ENCODE data around the gene MEP1B.
"Not testable (repeated sequence)": the region's sequence is repeated elsewhere in the genome, so short reads cannot be mapped to it uniquely, and the experiment has no call there.

MEP1B gene

DNA sequence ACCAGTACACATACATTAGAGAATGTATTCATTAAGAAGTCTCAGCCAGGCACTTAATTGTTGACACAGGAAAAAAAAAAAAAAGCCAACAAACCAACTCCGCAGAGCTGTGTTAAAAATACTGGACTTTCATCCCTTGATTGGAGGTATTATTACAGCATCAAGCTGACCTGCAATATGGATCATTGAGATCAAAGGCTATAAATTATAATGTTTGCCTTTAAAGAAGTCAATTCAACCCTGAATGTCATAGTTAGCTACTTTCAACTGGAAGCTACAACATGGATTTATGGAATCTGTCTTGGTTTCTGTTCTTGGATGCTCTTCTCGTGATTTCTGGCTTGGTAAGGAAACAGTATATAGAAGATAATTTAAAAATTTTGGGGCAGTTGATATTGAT, at the start of gene MEP1B:
MEP1B (plus strand) TSS at position 250 of the 400 bp plus-strand sequence; CDS start at position 282, 32 bp downstream.
- no peak for DNase-seq

DNA sequence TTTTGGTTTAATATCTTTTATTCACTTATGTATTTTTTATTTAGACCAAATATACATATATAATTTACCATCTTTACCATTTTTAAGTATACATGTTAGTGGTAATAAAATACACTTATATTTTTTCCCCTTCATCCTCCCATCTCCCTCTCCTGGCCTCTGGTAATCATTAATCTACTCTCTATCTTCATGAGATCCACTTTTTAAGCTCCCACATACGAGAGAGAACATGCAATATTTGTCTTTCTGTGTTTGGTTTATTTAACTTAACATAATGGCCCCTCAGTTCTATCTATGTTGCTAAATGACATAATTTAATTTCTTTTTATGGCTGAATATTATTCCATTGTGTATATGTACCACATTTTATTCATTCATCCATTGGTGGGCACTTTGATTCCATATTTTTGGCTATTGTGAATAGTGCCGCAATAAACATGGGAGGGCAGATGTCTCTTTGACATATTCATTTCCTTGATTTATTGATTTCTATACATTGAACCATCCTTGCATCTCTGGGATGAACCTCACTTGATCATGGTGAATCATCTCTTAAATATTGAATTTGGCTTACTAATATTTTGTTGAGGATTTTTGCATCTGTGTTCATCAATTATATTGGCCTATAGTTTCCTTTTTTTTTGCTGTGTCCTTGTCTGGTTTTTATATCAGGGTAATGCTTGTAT, 41.5 kb upstream of the MEP1B start:
- DNase-seq: no peak

DNA sequence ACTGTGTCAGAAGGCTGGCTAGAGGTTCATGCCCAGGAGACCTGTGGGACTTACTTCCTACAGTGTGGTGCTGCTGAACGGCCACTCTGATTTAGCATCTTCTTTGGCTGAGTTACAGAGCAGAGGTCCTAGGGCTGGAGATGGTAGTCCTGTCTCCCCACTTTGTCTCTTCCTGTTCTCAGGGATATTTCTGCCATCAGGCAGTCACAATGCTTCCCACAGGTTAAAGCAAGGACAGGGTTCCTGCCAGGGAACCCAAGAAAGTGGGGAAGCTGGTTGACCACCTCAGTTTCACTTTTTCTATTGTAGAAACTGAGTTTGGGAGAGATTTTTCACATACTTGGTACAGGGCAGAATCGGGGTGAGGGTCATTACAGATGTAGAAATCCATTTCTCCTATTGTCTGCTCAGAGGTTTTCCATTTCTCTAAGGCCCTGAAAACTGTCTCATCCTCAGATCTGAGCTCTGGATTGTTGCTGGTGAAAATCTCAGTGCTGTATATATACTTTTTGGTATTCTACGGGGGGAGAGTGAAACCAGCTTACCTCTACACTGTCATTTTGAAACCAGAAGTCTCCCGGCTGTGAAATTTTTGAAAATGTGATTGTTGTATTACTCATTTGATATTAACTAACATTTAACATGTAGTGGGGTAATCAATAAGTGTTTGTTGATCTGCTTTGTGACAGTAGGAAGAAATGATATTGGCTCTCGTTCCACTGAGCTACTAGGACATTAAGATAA, 37.0 kb upstream of the MEP1B start:
- no peak for DNase-seq

DNA sequence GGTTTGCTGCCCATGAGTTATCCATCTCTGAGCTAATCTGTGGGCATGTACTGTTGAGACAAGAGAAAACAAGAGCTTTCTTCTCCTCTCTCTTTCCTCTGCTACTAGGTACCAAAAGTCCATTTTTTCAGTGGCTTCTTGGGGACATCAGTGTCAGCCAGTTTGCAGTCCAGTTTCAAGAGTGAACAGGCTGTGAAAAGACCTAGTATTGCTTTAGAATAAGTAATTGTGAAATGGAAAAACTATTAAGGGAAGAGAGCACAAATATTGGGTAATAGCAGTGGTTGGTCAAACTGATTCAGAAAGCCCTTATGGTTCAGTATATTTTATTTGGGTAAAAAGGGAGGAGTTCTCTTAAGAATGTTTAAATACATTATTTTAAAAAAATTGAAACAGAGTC, 33.0 kb upstream of the MEP1B start:
- no peak for DNase-seq

DNA sequence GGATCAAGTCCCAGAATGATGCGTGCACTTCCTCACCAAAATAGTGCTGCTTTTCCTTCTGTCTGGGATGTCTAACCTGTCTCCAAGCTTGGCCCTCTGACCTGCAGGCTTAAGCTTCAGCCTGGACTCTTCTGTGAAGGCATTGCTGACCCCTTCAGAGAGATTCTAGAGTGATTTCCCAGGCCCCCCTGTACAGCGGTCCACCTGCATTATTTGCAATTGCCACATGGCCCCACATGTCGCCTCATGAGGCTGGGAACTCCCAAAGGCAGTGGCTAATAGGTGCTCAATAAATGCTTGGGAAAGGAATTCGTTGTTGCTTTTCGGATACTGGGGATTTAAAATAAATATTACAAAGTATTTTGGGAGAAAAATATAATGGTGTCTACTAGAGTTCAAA, 32.3 kb upstream of the MEP1B start:
- no peak for DNase-seq

DNA sequence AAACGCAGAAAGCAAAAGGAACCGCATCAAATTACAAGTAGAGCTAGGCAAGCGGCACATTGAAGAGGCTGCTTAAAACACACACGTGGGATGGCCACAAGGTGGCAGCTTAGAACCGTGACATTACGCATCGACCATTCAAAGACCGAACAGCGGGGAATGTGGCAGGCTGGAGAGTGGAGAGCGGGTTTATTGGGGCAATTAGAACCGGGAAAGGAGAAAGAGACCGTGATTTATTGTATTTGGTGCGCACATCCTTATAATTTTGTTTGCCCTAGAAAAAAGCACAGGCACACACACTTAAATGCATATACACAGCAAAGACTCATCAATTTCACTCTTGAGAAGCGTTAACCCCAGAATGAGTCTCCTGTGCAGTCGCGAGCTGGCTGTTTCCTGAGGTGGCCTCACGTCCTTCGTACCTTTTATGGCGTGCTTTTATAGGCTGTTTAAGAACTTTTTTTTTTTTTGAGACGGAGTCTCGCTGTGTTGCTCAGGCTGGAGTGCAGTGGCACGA, 31.7 kb upstream of the MEP1B start:
- DNase-seq: peak; percentile 65 to 75

DNA sequence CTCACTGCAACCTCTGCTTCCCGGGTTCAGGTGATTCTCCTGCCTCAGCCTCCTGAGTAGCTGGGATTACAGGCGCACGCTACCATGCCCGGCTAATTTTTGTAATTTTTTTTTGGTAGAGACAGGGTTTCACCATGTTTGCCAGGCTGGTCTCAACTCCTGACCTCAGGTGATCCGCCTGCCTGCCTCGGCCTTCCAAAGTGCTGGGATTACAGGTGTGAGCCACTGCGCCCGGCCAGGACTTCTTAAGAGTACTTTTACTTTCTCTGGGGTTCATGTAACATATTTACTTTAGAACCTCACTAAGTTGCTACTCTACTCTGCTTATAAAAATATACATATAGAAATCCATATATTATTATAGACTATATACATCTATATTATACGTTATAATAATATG, 31.2 kb upstream of the MEP1B start:
- not testable (repeated sequence) for DNase-seq

DNA sequence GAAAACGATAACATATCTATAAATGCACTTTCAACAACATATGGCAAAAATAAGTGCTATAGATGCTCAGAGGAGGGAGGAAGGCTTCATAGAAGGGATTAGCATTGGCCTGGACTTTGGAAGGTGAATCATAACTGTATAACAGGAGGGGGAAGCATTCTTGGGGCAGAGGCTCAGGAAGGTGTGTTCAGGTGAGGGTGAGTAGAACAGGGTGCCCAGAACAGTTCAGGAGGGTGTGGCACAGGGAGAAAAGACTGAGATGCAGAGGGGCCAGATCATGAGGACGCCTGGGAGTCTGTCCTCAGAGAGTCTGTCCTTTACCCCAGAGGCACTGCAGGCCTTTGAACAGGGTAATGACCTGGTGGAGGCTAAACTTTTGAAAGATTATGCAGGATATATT, 29.3 kb upstream of the MEP1B start:
- DNase-seq: no peak

DNA sequence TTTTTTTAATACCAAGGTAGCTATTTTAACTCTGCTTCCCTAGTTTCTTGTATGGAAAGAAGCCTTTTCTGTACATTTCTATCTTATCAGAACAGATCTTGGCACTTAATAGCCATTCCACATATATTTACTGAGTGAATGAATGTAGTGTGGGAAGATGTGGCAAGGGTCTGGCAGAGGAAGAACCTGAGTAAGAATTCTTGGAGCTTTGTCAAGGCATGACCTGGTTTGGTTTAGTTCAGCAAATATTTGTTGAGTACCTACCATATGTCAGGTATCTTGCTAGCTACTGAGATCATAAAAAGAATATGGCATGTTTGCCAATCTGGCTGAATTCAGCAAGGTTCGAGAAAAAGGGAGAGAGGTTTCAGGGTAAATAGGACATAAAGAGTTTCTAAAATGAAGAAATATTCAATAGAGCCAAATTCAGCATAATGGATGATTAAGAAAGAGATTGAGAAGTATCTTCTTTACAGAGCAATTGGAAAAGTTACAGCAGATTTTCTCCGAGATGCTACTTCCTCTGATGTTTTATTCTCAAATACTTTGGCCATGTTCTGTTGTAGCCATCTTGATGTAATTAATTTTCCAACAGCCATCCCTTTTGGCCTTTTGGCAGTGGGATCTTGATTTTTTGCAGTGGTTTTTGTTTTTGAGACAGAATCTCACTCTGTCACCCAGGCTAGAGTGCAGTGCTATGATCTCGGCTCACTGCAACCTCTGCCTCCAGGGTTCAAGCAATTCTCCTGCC, 21.7 kb upstream of the MEP1B start:
- DNase-seq: no peak

DNA sequence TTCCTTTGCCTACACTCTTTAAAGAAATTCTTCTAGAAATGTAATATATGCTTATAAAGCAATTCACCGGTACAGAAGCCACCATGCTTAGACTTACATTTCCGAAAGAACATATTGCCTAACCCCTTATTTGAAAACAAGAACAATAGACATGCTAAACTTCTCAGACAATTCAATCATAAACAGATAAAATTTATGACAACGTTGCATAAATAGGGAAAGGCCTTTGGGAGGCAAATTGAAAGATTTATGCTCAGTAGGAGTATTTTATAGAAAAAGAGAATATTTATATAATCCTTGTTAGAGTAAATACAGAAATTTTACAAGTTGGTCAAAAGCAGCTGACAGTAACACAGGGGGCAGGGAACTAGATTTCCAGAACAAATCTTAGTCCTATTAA, 16.2 kb upstream of the MEP1B start:
- DNase-seq: no peak

DNA sequence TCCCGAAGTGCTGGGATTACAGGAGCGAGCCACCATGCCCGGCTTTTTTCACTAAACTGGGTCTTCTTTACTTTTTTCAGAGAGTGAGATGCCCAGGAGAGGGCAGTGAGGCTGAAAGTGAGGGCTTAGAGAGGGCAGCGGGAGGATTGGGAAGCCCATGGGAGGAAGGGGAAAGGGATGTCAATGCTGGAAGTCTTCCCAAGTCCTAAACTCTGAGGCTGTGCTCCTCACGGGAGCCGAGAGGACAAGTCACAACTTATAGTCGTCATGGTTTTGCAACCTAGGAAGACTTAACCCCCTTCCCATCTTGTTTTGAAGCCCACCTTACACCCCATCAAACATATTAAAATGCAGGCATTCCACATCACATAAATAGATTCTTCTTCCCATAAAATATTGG, 15.1 kb upstream of the MEP1B start:
- no peak for DNase-seq

DNA sequence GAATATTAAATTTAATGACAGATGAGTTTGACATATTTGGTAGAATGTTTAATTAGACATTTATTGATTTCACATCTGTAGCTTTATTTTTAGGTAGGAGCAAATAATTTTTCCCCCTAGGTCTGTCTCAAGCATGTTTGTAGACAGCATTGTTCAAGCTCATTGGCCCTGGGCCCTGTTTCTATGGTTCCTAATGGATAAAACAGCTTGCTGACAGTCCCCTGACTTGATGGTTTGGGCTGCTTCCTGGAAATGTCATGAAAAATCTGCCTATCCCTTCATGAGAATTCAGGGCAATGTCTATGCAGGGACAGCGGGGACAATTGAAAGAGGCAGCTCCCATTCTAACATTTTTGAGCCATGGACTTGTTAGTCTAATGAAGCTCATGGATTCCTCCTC, 14.6 kb upstream of the MEP1B start:
- DNase-seq: no peak

DNA sequence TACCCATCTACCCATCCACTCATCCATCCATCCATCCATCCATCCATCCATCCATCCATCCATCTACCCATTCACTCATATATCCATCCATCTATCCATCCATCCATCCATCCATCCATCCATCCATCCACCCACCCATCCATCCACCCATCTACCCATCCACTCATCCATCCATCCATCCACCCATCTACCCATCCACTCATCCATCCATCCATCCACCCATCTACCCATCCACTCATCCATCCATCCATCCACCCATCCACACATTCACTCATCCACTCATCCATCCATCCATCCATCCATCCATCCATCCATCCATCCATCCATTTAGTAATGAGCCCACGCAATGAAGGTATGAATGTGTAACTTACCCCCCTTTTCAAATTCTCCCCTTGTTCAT, 13.1 kb upstream of the MEP1B start:
- DNase-seq: not testable (repeated sequence)

DNA sequence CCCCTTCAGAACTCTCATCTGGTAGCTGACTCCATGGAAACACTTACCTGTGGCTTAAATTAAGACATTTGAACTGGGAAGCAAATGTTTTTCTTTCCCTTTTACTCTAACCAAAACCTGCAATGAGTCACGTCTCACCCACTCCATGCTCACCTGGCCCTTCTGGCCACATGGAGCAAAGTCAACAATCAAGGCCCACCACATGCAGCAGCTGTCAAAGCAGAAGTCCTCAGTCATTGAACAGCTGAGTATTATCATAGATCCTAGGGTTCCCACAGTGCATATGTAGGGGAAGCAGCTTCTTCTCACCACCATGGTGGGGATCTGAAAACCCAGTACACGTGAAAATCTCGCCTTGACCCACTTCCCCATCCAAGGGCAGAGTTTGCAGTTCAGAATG, 12.3 kb upstream of the MEP1B start:
- no peak for DNase-seq

DNA sequence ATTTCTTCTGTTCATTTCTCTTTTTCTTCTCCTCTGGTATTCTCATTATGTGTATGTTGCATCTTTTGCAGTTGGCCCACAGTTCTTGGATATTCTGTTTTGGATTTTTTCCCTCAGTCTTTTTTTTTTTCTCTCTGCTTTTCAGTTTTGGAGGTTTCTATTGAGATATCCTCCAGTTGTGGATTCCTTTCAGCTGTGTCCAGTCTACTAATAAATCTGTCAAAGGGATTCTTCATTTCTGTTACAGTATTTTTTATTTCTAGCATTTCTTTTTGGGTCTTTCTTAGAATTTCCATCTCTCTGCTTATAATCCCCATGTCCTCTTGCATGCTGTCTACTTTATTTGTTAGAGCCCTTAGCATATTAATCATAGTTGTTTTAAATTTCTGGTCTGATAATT, 6.3 kb upstream of the MEP1B start:
- no peak for DNase-seq

DNA sequence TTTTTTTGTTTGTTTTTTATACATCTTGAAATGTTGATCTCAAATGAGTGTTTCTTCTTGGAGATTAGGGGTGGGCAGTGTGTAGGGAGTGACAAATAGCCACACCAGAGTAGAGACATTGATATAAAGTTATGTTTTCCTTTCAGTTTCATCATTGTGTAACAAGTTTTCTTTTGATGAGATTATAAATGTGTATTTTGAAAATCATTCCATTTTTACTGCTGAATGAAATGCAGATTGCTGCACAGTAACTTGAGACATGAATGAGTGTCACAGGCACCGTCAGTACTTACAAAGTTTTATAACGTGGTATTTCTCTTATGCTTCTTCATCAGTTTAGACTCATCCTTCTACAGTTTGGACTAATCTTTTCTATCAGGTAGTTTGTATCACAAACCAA, 370 bp downstream of the MEP1B start:
- DNase-seq: no peak

DNA sequence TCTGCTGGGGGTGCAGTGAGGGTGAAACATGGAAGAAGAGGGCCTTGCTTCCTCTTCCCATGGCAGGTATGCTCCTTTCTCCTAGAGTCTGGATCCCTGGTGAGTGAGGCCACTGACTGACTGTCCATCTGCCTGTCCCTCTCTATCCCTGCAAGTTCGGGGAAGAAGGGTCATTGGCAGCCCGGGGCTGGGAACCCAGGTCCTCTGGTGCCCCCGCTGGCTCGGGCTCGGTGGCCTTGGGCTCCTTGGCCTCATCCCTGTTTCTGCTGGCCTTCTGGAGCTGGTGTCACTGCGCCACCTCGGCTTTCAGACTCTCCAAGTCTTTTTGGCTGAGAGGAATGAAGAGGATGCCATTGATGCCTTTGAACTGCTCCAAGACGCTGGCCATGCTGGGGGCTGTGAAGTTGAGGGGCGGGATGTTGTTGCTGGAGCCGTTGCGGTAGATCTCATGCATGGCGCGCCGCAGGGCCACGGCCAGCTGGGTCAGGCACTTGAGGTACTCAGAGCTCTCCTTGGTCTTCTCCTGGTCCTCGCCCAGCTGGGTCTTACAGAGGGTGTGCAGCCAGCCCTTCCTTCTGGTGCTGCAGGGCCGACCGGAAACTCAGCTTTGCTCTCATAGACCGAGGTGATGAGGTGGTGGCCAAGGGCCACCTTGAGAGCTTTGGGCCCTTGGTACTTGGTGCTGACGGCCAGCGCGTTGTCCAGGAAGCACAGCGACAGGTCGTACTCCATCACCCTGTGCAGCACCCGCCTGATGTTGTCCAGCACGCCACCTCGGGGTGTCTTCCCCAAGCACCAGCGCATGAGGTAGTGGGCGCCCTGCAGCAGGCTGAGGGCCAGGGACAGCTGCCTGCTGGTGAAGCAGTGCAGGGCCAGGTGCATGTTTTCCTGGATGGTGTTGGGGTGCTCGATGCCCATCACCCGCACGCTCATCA, 6.3 kb downstream of the MEP1B start:
- no peak for DNase-seq

DNA sequence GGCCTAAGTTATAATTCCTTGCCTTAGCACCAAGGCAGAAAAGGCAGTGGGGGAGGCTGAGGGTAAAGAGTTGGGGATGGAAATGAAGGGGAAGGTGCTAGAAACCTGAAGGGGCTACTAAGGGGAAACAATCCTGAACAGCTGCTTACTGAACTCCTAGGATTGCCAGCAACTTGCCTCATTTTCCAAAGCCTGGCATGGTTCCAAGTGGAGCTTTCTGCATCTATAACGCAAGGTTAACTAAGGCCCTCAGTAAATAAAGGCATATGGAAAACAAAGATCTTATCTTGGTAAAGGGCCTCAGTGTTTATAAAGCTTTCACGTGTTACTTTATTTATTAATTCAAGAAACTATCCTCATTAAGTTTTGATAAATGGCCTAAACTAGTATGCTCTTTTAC, 10.9 kb downstream of the MEP1B start:
- DNase-seq: no peak

DNA sequence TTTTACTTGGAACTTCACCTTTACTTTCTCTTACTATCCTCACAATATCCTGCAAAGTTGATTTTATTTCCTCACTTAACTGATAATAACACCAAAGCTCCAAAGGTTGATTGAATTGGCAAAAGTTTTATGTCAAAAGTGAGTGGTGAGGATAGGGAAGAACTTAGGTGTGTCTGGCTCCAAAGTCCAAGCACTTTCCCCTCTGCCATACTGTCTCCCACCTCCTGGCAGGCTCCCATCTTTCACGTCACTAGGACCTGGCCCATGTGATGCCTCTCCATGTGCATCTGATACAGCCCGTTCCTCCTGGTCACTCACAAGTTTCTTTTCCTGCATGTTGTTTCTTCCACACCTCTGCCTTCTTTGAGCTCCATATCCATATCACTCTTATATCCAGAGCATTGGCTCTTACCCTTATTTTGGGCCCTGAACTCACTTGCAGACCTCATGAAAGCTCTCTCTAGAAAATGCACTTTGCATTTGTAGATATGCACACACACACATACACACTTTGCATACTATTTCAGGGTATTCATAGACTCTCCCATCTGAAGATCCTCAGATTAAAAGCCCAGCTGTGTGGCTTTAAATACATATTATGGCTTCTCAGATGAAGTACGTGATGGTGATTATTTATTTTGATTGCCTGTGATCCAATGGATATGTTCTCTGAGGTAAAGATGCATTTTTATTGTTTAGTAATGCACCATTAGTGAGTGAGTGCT, 12.3 kb downstream of the MEP1B start:
- DNase-seq: no peak

DNA sequence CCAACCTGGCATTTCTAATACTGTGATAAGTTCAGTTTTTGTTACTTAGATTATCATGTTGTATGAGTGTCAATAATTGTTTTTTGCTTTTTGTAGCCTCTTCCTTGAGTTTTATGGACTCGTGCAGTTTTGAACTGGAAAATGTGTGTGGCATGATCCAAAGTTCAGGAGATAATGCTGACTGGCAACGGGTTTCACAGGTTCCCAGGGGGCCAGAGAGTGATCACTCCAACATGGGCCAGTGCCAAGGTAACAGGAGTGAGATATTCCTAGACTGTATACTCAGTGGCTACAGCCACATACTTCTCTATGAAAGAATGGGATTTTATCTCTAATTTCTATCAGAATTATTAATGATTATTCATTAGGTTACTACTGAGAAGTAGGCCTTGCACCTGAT, 18.2 kb downstream of the MEP1B start:
- DNase-seq: no peak

DNA sequence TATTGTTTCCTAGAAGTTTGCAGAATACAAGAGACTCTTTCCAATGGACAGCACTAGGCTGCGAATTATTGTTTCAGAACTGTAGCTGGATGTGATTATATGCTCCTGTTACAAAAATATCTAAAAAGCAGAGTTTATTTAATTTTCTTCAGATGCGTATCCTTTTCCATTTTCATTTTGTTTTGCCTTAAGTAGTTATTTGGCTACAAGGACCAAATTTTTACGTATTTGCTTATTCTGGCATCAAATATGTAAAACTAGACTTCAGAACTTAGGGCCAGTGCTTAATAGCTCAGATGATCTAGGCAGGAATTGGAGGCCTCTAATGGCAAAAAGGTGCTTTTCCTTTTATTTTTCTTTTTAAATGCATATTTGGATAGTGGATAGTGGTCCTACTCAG, 18.7 kb downstream of the MEP1B start:
- DNase-seq: no peak
